ENCODE results near the gene ABLIM2. TPM values are rescaled to one million over a fixed set of nuclear protein-coding genes. Genes with fewer than 3 reads are reported as not detected.

The ABLIM2 gene
- total RNA-seq, 4 donors from 2014 or later: 5.9 to 20.0 (median 8.6) TPM

- no peak for TF ChIP-seq CTCF (IDR thresholded peaks at IDR 0.05; ENCODE audit: low read depth)
Measured at GRCh38 chr4:8080754-8081065, 77.9 kb downstream of the ABLIM2 start.

GRCh38 chr4:8079916-8080753 lies 78.5 kb downstream of the ABLIM2 start:
- TF ChIP-seq CTCF (IDR thresholded peaks at IDR 0.05; ENCODE audit: low read depth): no peak

DNA sequence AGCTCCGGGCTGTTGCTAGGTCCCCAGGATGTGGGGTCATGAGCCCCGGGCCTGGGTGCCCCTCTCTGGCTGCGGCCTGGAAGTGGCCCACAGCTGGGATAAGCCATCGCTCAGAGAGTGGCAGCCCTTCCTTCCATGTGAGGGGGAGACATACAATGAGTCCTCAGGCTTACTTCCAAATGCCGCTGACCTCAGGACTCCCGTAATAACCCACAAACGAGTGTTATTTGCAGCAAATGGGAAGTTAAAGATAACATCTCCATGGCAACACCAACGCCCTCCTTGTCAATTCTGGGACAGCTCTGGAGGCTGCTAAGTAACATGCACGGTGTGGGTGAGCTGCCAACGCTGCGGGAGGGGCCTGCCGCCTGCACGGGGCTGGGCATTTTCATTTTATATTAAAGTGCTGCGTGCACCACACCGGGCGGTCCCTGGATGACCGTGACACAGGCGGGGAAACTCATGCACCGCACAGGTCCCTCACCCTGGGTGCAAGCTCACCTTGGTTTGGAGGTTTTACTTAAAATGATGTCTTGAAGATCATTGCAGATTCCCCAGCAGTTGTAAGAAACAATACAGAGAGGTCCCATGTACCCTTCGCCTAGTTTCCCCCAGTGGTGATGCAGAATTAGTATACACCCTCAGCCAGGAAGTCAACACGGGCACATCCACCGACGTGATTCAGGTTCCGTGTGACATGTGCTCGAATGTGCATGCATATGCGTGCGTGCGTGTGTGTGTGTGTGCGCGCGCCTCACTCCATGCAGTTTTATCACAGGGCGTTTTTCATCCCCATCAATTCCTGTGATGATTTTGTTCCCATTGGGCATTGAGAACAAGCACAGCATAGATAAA lies 79.4 kb downstream of the ABLIM2 start:
- TF ChIP-seq CTCF (IDR thresholded peaks at IDR 0.05; ENCODE audit: low read depth): no peak

DNA sequence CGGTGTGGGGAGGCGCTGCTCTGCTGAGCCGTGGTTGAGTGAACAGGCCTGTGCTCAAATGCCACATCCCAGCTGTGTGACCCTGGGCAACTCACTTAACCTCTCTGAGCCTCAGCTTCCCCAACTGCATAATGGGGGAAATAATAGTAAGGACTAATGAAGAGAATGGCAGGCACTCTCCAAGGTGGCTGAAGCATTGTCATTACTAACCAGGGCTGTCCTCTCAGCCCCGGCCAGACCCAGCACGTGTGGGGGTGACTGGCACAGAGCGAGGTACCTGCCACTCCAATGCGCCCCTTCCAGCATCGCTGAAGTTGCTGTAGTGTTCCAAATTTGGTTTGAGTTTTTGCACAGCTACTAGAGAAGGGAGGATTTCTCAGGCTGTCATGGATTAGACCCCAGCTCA lies 80.0 kb downstream of the ABLIM2 start:
- TF ChIP-seq CTCF (IDR thresholded peaks at IDR 0.05; ENCODE audit: low read depth): no peak

GRCh38 chr4:8078109-8078494 lies 80.5 kb downstream of the ABLIM2 start:
- no peak for TF ChIP-seq CTCF (IDR thresholded peaks at IDR 0.05; ENCODE audit: low read depth)

GRCh38 chr4:8077181-8078108 lies 81.2 kb downstream of the ABLIM2 start:
- TF ChIP-seq CTCF (IDR thresholded peaks at IDR 0.05; ENCODE audit: low read depth): no peak
